HG02571 (cell line): ENCODE data around the gene CBX4.
"Not testable (repeated sequence)": the region's sequence is repeated elsewhere in the genome, so short reads cannot be mapped to it uniquely, and the experiment has no call there.

Experiments used
- ATAC-seq: cut with Tn5 transposase; IDR thresholded peaks from one replicate; pipeline ENCODE4 v1.9.1; 2021; ENCODE audit warnings: mild to moderate bottlenecking, moderate library complexity; ENCODE audit not compliant: unreplicated experiment

Gene CBX4

GRCh38 chr17:79861413-79862216, 22.4 kb upstream of the CBX4 start:
- ATAC-seq, result no peak

- ATAC-seq, result no peak
Observed at GRCh38 chr17:79859676-79860615, 20.7 kb upstream of the CBX4 start.

DNA sequence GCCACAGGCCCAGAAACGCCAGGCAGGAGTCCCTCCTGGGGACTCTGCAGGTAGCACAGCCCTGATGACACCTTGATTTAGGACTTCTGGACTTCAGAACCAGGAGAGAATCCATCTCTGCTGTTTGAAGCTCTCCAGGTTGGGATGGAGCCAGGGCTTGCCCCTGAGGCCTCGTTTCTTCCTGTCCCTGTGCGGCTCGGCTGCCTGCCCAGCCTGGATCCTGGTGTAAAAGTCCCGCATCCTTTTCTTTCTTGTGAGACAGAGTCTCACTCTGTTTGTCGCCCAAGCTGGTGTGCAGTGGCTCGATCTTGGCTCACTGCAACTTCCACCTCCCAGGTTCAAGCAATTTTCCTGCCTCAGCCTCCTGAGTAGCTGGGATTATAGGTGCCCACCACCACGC, 17.9 kb upstream of the CBX4 start:
- no peak for ATAC-seq

GRCh38 chr17:79855331-79856124, 16.3 kb upstream of the CBX4 start:
- no peak for ATAC-seq

DNA sequence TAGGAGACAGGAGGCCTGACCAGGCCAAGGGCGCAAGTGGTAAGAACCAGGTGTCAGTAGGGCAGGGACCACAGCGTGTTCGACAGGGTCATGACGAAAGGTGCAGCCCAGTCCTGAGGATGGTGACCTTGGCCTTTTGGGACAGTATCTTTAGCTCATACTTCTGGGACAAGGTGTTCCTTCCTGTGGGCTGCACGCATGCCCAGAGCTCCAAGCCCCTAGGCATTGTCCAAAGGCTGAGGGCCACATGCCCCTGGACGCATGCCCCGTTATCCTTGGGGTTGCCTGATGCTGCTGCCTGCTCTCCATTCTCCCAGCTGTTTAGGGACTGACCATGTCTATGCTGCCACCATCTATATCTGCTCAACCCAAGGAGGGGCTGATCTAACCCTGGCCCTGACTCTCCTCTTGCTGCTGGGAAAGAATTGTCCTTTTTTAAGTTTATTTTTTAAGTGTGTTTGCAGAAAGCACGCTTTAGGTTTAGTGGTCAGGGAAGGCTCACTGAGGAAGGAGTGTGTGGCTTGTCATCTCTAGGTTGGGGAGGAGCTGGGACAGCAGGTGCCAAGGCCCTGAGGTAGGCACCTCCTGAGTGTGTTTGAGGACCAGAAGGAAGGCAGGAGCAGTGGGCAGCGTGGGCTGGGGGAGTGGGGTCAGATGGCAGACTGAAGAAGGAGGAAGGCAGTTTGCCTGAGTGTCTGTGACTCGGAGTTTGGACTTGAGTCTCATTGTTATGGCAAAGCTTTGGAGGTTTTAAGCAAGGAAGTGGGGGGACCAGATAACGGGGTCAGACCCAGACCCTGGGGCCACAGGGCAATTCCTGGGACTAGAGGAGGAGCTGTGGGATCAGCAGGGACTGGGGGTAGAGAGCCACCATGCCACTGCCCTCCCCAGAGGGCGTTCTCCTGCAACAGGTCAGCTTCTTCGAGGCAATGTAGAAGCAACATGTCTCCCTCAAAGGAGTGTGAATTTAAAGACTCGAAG, 15.1 kb upstream of the CBX4 start:
- no peak for ATAC-seq

GRCh38 chr17:79853168-79853567, 13.9 kb upstream of the CBX4 start:
- ATAC-seq, result not testable (repeated sequence)

DNA sequence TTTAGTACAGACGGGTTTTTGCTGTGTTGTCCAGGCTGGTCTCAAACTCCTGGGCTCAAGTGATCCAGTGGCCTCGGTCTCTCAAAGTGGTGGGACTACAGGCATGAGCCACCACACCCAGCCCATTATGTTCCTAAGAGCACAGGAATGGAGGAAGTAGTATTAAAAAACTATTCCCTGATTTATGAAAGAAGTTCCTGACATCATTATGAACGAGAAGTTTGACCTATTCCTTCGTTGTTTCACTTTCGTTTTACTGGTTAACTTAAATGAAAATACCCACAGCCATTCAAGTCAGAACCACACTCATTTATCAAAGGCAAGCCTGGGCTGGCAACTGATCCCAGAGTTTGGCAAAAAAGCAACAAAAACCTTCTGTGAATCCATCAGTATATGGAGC, 13.5 kb upstream of the CBX4 start:
- ATAC-seq, result no peak

DNA sequence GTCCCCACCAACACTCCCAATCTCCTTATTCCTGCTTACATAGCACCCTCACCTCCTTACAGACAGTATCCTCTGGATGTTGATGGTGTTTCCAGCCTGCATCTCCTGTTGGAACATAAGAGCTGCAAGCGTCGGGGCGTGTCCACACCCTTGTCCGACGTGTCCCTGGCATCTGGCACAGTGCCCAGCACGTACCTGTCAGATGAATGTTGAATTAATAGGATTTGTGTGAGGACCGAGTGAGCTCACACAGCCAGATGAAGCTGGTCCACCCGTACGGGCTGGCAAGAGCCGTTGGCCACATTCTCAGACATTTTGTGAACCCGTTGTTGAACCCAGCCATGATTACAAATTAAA, 12.2 kb upstream of the CBX4 start:
- ATAC-seq, result no peak

DNA sequence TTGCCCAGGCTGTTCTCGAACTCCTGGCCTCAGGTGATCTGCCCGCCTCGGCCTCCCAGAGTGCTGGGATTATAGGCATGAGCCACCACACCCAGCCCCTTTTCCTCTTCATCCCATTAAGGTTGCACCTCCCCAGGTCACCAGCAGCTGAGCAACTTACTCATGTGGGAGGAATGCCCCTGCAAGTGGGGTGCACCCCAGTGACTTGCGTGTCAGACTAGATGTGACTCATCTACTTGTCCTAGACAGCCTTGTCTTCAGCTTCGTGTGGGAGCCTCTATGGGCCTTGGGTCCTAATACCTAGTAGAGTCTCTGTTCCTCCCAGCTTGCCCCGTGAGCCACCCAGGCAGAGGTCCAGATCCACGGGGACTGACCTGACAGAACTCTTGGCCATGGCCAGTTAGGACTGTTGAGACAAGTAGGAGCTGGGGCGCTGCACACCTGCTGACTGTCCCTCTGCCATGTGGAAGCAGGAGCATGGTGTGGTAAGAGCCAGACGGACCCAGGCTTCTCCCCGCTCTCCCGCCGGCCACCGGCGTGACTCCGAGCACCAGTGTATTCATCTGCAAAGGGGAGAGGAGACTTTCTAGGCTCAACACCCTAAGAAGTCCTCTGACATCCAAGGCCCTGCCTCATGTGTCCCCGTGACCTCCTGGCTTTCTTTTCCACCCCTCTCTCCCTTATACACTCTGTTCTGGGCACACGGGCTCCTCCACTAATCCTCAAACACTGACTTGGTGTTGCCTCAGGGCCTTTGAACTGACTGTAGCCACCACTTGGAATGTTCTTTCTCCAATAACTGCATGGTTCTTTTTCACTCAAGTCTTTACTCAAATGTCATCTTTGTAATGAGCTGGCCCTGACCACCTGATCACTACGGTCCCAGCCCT, 11.6 kb upstream of the CBX4 start:
- no peak for ATAC-seq

GRCh38 chr17:79849953-79850352, 10.7 kb upstream of the CBX4 start:
- no peak for ATAC-seq

GRCh38 chr17:79848370-79848766, 9.1 kb upstream of the CBX4 start:
- no peak for ATAC-seq

DNA sequence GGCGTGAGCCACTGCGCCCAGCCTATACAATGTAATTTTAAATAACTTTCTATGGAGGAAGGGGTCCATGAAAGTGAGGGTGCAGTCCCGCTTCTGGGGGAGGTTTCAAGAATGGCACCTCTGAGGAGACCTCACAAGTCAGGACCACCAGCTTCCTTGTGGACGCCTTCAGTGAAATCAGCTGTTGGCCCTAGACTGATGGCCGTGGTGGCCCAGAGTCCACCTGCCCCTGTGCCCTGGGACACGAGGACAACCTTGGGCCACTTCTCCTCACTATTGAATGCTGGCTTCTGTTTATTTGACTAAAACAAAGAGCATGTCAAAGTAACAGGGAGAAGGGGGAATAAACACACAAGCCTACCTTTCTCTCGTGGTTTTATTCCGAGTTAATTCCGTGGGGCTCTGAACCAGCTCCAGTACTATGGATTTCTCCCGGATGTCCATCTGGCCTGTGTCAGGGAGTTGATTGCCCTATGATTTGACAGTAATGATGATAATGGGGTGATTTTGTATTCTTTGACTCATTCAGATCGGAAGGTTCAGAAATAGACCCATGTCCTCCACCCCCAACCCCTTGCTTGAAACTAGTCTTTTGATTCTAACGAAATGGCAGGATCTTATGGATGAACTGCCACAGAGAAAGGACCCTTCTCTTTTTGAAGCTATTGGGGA, 8.6 kb upstream of the CBX4 start:
- ATAC-seq, result no peak

DNA sequence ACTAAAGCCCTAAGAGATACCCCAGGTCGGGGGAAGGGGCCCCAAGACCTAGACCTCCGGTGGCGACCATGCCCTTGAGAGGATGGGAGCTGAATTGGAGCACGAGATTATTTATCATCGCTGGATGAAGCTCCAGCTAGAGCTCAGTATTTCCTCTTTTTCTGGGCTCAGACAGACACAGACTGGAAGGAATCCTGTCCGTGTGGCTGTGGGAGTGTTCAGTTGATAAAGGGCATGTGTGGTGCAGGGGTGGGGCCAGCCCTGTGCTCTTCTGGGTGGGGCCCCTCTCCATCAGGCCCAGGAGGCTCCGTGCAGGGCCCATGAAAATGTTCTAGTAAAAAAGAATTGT, 6.3 kb upstream of the CBX4 start:
- ATAC-seq, result no peak

DNA sequence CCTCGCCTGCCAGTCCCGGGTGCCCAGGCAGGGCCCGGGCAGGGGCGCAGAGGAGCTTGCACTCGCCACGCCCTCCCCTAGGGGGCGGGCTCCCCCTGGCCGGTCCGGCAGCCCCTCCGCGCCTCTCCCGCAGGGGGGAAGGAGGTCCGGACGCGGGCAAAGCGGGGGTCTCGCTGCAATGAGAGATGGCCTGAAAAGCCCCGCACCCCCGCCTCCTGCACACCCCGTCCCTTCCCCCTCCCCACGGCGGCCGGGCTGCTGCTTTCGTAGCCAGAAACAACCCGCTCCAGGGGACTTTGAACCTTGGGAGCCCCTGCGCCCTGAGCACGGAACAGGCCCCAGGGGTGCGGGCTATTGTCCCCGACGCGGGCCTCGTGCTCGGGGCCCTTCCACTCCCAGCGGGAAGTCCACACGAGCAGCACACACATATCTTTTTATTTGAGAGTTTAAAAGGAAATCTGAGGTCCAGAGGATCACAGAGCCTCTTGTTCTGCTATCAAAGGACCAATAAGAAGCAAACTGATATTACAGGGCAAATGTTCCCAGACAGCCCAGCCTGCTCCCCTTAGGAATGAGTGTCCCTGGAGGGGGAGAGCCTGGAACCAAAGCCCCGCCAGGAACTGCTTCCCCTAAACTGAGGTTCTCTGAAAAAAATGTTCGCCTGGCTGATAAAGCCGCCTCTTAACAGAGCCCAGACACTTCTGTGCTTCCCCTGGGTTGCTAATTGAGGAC, 5.8 kb upstream of the CBX4 start:
- no peak for ATAC-seq

GRCh38 chr17:79843816-79844800, 4.9 kb upstream of the CBX4 start:
- ATAC-seq, result no peak

DNA sequence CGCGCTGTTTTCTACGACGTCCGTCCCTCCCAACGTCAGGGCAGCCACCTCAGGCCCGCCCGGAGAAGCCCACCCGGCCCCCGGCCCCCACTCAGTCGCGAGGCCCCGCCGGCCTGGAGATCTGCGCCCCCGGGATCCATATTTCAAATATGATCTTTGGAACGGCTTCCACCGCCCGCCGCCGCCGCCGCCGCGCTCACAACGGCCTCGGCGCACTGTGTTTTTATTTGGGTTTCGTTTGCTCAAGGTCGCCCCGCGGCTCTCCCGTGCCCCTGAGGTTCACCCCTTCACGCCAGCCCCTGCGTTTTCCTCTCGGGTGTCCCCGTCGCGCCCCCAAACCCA, 4.2 kb upstream of the CBX4 start:
- no peak for ATAC-seq
